GM12874 (cell line): ENCODE measurements around the gene CYFIP1.

Source experiments
- TF ChIP-seq, protein P1 (sequence below): IDR thresholded peaks from 2 replicates; pipeline ENCODE4 v1.5.1; 2011; ENCODE audit warnings: low read depth, mild to moderate bottlenecking, control low read depth, low read length, moderate library complexity; ENCODE audit not compliant: insufficient read depth

CYFIP1 gene

DNA sequence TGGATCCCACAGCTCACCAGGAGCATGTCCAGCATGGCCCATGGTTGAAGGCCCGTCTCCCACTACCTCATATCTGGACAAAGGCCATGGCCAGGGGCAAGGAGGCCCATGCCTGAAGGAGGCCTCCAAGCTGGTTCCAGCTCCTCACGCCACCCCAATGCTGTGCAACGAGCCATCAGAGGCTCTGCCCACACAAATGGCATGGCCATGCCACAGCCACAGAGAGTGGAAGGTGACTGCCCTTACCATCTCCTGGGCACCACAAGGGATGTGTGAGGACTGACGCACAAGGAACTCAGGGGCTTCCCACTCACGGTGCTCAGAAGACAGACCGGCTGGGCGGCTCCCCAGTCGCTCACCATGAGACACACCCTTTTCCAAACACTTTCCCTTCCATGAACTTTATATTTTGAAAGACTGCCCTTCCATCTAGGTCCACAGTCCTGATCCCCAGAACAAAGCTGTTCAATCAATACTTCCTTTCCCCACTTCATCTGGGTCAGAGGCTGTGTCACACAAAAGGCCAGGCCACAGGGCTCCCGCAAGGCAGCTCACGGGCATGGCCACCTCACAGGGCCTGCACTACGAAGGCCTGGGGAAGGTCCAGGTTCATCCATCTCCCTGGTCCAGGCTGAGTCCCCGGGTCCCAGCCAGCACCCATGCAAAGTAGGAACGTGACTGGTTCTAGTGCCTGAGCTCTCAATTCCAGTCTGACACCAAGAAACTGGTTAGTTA lies 66.4 kb downstream of the CYFIP1 start:
- TF ChIP-seq, protein P1, sequence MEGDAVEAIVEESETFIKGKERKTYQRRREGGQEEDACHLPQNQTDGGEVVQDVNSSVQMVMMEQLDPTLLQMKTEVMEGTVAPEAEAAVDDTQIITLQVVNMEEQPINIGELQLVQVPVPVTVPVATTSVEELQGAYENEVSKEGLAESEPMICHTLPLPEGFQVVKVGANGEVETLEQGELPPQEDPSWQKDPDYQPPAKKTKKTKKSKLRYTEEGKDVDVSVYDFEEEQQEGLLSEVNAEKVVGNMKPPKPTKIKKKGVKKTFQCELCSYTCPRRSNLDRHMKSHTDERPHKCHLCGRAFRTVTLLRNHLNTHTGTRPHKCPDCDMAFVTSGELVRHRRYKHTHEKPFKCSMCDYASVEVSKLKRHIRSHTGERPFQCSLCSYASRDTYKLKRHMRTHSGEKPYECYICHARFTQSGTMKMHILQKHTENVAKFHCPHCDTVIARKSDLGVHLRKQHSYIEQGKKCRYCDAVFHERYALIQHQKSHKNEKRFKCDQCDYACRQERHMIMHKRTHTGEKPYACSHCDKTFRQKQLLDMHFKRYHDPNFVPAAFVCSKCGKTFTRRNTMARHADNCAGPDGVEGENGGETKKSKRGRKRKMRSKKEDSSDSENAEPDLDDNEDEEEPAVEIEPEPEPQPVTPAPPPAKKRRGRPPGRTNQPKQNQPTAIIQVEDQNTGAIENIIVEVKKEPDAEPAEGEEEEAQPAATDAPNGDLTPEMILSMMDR, result no peak

GRCh38 chr15:22912256-22912655 lies 67.9 kb downstream of the CYFIP1 start:
- TF ChIP-seq, protein P1, result no peak

- TF ChIP-seq, protein P1, result no peak
Measured at GRCh38 chr15:22911306-22911705, 68.9 kb downstream of the CYFIP1 start.

DNA sequence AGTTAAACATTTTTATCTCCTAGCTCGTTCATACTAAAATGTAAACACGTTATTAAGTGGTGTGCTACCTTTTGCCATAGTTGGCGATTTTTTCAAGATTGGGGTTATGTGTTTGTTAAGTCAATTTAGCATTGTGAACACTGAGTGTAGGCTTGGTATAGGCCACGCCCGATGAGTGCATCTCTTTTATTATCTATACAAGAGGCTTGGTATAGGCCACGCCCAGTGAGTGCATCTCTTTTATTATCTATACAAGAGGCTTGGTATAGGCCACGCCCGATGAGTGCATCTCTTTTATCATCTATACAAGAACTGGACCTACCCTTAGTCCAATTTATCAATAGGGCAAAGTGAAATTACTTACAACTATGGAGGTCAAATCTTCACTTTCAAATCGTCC lies 71.3 kb downstream of the CYFIP1 start:
- TF ChIP-seq, protein P1, result no peak

DNA sequence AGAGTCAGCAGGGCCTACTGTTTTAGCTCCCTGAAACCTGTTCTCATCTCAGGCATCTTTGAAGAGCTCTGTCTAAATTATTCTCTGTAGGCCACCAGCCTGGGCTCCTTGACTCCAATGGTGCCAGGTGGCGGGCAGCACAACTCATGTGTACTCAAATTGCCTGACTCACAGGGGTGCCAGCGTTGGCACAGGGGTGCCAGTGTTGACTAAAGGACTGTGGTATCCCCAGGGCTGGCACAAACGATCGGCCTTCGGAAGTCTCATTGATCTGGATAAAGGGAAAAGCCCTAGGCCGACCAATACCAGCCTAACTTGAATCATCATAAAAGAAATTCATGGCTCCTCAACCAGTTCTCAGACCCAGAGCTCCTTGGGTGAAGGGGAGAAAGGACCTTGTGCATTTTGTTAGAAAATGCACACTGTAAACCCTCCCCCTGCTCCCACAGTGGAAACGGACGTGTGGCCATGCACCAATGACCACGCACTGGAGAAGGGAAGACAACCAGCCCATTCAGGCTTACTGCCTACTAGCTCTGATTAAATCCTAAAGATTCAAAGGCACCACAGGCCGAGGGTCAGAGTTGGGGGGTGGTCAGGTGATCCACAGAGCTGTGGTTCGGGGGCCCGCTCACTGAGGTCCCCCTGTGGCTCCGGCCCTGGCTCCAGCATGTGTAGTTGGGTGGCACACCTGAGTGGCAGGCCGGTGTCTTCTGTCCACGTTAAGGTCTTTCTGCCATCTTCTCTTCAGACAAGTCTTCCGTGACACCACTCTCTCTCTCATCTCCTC lies 72.8 kb downstream of the CYFIP1 start:
- TF ChIP-seq, protein P1, result no peak

DNA sequence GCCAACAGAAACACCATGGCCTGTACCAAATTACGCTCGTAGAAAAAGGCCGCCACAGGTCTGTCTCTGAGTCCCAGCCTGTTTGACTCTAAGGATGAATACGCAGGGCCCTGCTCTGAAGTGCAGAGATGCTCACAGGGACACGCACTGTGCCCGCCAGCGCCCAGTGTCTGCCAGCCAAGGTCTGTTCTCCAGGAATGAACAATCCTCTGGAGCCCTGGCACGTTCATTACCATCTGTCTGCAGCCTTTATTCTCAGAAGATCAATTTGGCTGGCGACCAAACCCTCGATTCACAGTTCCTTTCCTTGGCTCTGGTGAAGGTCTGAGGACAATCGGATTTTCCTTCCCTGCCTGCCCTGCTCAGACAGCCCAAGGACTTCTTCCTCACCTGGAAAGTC lies 75.4 kb downstream of the CYFIP1 start:
- TF ChIP-seq, protein P1, result no peak

DNA sequence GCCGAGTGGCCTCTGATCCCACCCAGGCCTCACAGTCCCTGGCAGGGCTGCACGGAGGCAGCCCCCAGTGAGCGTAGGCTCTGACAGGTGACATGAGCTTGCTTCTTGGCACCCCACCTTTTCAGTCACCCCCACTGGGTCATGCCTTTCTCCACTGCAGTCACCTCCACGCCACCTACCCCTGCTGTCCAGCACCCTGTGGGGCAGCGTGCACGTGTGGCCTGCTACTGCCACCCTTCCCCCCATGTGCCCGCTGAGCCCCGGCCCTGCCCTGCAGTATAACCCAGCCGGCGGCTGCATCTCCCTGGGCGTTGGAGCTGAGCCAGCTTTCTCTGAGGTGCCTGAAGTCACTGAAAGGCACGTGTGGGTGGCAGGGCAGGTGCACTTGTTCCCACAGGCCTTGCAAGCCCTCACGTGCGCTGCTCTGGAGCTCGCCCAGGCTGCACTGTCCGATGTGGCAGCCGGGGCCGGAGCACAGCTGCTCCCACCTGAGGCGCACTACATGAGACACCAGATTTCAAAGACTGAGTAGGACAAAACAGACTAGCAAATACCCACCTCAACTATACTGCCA lies 76.1 kb downstream of the CYFIP1 start:
- TF ChIP-seq, protein P1, result no peak
